NCI-H1105 (cell line): ENCODE results near the gene ASPSCR1.

Experiments
- DNase-seq: peaks from one replicate; lab custom pipeline; 2025; lab: John Stamatoyannopoulos, UW

Gene ASPSCR1

DNA sequence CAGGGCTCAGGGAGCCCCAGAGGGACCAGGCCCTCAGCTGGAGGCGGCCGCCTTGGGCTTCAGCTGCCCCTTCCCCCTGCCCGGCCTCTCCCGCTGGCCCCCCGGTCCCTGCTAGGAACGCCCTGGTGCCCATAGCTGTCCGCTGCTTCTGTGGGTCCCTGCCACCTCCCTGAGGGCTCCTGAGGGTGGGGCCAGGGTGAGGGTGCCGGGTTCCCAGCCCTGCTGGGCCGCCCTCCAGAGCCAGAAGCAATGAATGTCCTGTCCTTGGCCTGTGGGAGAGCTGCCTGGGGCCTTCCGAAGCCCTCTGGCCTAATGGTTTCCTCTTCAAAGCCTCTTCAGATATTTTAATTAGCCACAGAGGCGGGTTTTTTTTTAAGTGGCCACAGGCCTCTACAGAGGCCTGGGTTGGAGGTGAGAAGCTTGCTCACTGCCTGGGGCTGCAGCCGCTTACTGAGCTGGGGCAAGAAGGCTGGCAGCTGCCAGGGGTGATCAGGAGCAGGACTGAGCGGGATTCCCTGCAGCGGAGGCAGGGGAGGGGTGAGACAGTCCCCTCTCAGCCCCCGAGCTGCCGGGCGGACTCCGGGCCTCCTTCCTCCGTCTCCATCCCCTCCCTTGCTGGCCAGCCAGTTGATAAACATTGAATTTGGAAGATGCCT lies 35.3 kb downstream of the ASPSCR1 start:
- no peak for DNase-seq

DNA sequence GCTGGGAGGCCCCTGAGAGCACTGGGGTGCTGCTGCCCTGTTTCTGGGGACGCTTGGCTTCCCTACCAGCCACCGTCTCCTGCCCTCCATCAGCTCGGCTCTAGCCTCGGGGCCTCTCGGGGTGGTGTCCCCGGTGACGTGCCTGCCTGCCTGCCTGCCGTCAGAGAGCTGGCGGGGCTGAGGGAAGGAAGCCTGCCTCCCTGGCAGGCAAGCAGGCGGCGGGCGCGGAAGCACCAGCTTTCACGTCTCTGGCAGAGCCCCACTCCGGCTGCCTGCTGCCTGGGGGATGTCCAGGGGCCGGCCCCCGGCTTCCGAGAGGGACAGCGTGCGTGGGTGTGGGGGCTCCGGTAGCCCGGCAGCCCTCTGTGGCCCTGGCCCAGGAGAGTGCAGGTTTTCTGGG lies 35.9 kb downstream of the ASPSCR1 start:
- DNase-seq: no peak

- no peak for DNase-seq
Observed at GRCh38 chr17:82013772-82014321, 36.4 kb downstream of the ASPSCR1 start.

DNA sequence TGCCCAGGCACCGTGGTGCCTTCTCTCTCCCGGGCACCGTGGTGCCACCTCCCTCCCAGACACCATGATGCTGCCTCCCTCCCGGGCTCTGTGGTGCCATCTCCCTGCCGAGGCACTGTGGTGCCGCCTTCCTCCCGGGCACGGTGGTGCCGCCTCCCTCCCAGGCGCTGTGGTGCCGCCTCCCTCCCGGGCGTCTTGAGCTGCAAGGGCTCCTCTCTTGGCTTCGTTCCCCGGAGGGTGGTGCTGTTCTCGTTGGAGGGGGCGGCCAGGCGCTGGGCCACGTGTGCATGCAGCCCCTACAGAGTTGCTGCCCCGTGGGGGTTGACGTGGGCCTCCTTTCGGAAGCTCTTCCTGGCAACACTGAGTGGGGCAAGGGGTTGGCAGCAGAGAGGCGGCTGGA lies 37.0 kb downstream of the ASPSCR1 start:
- DNase-seq: no peak

DNA sequence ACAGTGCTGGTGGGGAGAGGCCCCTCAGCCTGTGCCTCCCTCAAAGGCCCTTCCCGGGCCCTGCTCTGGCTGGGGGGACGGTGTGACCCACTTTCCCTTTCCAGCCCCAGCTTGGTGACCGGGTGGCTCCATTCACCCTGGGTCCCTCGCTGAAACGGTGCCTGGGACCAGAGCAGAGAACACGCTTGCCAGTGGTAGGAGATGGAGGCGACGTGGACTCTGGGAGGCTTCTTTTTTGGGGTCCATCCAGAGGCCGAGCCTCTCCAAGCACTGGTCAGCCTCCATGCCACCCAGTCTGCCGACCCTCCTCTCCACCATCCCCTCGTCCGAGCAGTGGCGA lies 37.5 kb downstream of the ASPSCR1 start:
- no peak for DNase-seq

DNA sequence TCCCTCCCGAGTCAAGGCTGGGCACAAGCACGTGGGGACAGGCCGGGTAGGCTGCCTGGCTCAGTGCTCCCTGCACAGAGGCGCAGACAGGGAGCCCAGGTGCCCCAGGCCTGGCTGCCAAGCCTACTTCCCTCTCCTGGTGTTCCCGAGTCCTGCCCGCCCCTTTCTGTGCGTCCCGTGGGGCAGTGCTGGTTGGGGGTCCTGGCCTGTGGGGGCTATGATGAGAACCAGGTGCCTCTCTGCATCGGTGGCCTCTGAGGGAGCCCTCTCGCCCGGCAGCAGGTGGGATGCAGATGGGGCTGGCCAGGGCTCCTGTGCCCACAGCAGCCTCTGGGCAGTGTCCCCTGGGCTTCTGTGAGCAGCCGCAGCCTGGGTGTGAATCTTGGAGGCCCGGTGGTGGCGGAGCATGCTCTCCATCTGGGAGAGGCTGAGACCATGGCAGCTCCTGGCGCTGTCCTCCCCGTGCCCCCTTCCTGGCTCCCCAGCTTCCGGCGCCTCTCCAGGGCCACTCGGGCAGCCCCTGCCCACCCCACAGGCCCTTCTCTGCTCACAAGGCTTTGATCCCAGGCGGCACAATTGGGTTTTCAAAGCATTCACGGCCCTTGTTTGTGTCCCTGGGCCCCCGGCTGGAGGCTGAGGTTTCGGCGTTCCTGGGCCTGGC lies 38.0 kb downstream of the ASPSCR1 start:
- DNase-seq: no peak

- DNase-seq: no peak
Observed at GRCh38 chr17:82016061-82016874, 38.8 kb downstream of the ASPSCR1 start.

- DNase-seq: no peak
Observed at GRCh38 chr17:82016875-82017459, 39.5 kb downstream of the ASPSCR1 start.

DNA sequence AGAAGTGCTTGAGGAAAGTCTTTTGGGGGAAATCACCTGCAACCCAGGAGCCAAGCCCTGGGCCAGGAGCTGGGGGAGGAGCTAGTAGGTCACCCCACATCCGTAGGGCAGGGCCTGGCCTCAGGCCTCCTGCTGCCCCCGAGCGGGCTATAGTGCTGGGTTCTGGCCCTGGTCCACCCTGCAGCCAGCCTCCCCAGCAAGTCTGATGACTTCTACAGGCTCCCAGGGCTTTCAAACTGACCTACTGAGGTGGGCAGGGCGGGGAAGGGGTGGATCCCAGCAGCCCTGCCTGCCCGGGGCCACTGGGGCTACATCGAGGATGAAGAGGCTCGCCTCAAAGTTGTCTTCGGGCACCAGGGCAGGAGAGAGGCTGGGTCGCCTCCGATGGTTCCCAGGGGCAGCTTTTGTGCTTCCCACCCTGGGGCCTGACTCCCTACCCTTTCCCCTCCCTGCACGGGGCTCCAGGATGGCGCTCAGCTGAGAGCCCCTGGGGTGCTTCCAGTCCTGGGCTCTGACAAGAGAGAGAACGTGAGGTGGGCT lies 40.3 kb downstream of the ASPSCR1 start:
- no peak for DNase-seq

GRCh38 chr17:82018152-82018988 lies 40.9 kb downstream of the ASPSCR1 start:
- no peak for DNase-seq

- DNase-seq: no peak
Observed at GRCh38 chr17:82018989-82019689, 41.7 kb downstream of the ASPSCR1 start.

DNA sequence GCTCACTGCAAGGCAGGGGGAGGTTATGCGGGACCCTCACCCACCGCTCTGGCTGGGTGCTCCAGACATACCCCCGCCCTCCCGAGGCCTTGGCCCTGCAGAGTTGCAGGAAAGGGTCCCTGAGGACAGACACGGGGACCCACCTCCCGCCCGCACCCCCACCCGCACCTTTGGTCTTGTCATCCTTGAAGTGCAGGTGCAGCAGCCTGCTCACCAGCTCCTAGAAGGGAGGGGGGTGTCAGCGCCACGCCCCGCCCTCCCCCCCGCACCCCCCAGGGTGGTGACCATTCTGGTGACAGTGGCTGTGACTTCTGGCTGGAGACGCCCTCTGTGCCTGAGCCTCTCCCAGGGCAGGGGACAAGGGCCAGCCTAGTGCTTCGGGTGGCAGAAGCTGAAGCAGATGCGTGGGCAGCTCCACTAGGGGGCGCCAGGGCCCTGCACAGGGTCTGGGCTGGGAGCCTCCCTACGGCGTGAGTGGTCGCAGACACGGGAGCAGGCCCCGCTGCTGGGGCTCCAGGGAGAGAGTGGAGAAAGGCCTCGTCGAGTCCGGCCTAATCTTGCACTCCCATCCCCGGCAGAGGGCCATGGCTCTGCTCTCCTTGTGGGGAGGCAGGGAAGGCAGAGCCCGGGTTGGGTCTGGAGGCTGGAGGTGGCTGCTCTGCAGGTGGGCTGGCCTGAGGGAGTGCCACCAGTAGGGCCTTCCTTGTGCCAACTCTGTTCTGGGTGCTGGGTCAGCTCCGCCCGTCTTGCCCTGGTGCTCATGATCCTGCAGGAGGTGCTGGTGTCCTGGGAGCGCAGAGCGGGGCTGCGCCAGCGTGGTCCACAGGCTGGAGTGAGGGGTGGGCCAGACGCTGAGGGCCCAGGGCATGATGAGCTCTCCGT lies 42.5 kb downstream of the ASPSCR1 start:
- DNase-seq: peak; percentile 23

DNA sequence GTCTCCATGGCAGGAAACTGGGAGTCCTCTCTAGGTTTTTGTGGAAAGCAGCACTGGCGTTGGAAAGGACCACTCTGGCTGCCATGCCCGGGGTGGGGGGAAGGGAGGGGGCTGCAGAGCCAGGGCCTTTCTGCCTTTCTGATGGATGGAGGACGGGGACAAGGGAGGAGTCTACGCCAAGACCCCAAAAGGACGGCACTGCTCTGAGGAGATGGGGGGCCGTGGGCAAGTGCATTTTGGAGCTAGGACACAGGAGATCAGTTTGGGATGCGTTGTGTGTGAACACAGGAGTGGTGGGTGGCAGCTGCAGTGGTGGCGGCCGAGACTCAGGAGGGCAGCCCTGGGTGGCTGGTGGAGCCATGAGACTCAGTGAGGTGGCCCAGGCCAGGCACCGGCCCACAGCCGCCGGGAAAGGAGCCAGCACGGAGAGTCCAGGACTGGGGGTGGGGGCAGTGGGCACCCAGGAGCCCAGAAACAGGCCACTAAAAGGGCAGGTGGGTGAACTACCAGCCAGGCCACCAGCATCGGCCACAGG lies 43.2 kb downstream of the ASPSCR1 start:
- no peak for DNase-seq

DNA sequence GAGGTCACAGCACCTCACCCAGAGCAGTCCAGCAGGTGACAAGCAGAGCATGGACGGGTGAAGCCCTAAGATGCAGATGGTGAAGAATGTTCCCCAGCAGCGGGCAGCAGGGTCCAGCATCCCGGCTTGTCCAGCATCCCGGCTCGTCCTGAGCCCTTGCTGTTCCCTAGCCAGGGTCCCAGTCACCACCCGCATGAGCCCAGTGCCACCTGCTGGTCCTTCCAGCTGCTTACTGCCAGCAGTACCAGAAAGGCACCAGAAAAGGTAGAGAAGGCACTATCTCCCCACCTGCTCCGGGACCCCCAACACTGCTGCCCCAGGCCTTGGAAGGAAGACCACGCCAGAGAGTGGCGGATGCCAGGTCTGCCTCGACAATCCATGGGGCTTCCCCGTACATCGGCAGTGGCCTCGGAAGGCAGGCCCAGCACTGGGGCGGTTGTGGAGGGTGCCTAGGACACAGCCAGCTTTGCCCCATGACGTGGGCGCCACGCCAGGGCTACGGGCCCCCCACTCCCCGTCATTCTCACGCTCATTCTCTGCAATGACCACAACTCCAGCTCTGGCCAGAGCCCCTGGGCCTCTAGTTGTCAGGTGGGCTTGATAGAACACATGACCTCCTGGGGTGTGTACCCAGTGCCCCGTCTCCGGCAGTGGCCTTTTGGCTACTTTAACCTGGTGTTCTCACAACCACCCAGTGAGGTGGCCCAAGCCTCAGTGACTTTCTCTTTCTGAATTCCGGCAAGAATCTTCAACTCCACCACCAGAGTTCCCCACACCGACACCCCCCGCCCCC lies 43.9 kb downstream of the ASPSCR1 start:
- DNase-seq: no peak

DNA sequence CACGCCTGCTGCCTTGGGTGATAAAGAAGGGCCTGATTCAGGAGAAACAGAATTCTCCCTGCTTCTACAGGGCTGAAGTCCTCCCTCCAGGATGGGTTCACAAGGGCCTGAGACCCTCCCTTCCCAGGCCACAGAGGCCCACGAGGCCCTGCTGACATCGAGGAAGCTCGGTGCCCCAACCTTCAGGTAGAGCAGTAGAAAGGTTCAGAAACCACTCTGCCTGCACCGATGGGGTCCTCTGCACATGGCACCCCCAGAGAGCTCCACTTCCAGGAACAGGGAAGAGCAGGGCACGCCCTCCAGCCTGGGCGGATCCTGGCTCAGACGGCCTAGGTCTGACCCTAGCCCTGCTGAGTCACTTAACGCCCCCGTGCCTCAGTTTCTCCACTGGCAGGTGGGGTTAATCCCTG lies 44.5 kb downstream of the ASPSCR1 start:
- DNase-seq: no peak

DNA sequence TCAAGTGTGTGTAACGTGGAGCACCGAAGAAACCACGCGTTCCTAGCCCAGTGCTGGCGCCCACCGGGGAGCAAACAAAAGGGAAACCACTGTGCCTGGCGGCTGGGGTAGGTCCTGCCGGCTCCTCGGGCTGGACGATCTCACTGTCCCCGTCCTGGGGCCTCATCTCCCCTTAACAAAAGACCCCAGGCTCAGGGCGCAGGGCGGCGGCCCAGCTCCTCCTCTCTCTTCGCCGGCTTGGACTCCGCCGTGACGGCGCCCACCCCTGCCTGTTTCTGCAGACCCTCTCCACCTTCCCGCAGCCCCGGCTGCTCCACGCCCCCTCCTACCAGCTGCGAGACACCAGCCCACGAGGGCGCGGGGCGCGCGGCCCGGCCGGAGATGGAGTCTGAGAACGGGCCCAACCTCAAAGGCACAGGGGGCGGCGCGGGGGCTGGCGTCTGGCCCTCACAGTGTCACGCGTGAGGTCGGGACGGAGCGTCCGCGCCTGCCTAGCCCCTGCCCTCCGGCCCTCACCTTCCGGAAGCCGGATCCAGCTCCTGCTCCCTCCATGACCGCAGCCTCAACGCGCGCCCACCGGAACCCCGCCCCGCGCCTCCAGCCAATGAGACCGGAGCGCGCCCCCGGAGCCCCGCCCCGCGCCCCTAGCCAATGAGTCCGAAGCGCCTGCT lies 45.0 kb downstream of the ASPSCR1 start, which contains the start of gene CENPX:
Gene CENPX, minus strand, starts transcription at position 569 of the 671 bp plus-strand sequence. Its CDS starts 17 bp downstream, at position 552.
- DNase-seq: no peak

- peak; percentile 98 for DNase-seq
Observed at GRCh38 chr17:82022981-82023446, 45.6 kb downstream of the ASPSCR1 start, which contains the start of gene LRRC45. Gene LRRC45 (plus strand): TSS chr17:82023305. CDS start chr17:82023644, 339 bp downstream.
